A673 (cell line): ENCODE results near the gene ARHGAP32.

Source experiments
- EZH2 ChIP-seq: fragments of 200-600 bp; sonication (generic); IDR thresholded peaks from 2 replicates; pipeline ENCODE4 v1.6.1; 2017; ENCODE audit warnings: borderline replicate concordance, low read depth, mild to moderate bottlenecking, mixed read lengths, antibody characterized with exemption, low read length; ENCODE audit not compliant: poor library complexity, severe bottlenecking
- TF ChIP-seq, protein P1 (sequence below): fragments of 300-800, 200-600 bp; sonication (generic); conservative IDR thresholded peaks from 2 replicates; pipeline ENCODE4 v1.5.1; 2017; ENCODE audit warnings: low read depth, mild to moderate bottlenecking, antibody characterized with exemption, low read length, moderate library complexity, mixed read lengths

DNA sequence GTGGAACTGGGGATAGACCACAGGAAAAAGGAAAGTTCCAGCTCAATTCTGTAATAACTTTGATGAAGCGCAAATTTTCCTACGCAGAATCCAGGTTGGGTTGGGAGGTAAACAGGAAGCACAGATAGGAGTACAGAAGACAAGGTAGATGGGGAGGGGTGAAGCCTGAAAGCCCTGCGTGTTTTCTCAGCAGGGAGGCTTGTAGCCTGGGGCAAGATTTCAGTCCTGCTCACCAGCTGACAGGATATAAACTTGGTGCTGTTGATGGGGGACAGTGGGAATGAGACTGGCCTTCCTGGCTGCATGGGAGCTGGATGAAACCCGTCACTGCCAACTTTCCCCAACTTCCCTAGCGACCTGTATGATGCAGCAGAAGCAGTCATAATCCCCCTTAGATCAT lies 114.9 kb downstream of the ARHGAP32 start:
- no peak for TF ChIP-seq EZH2
- TF ChIP-seq, protein P1, sequence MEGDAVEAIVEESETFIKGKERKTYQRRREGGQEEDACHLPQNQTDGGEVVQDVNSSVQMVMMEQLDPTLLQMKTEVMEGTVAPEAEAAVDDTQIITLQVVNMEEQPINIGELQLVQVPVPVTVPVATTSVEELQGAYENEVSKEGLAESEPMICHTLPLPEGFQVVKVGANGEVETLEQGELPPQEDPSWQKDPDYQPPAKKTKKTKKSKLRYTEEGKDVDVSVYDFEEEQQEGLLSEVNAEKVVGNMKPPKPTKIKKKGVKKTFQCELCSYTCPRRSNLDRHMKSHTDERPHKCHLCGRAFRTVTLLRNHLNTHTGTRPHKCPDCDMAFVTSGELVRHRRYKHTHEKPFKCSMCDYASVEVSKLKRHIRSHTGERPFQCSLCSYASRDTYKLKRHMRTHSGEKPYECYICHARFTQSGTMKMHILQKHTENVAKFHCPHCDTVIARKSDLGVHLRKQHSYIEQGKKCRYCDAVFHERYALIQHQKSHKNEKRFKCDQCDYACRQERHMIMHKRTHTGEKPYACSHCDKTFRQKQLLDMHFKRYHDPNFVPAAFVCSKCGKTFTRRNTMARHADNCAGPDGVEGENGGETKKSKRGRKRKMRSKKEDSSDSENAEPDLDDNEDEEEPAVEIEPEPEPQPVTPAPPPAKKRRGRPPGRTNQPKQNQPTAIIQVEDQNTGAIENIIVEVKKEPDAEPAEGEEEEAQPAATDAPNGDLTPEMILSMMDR = no peak
